ENCODE data around the gene SPHK2.
"Not testable (repeated sequence)": the region's sequence is repeated elsewhere in the genome, so short reads cannot be mapped to it uniquely, and the experiment has no call there.

SPHK2 gene

GRCh38 chr19:48660852-48661710 is 41.8 kb downstream of the SPHK2 start:
- FAIRE-seq: peak; percentile 99

GRCh38 chr19:48661711-48662090 is 42.4 kb downstream of the SPHK2 start:
- FAIRE-seq: no peak

GRCh38 chr19:48663667-48664066 is 44.4 kb downstream of the SPHK2 start:
- FAIRE-seq: no peak

GRCh38 chr19:48664476-48664875 is 45.2 kb downstream of the SPHK2 start:
- FAIRE-seq: no peak

- FAIRE-seq: no peak
Observed at GRCh38 chr19:48665786-48666185, 46.5 kb downstream of the SPHK2 start.

- no peak for FAIRE-seq
Observed at GRCh38 chr19:48668332-48668731, 49.0 kb downstream of the SPHK2 start.

GRCh38 chr19:48668761-48669160 is 49.5 kb downstream of the SPHK2 start:
- no peak for FAIRE-seq

GRCh38 chr19:48669903-48670668 is 50.8 kb downstream of the SPHK2 start:
- FAIRE-seq: no peak

- no peak for FAIRE-seq
Observed at GRCh38 chr19:48670699-48671445, 51.6 kb downstream of the SPHK2 start.

GRCh38 chr19:48671446-48671995 is 52.2 kb downstream of the SPHK2 start:
- no peak for FAIRE-seq

GRCh38 chr19:48672994-48673393 is 53.7 kb downstream of the SPHK2 start, which contains the start of gene NTN5:
Gene NTN5 (minus strand): TSS chr19:48673017. CDS start chr19:48670986, 2,031 bp downstream.
- FAIRE-seq: no peak

- no peak for FAIRE-seq
Observed at GRCh38 chr19:48673436-48674100, 54.3 kb downstream of the SPHK2 start.

GRCh38 chr19:48674216-48674809 is 55.0 kb downstream of the SPHK2 start:
- FAIRE-seq: no peak

GRCh38 chr19:48674921-48675824 is 55.9 kb downstream of the SPHK2 start:
- FAIRE-seq: peak; percentile 77

- no peak for FAIRE-seq
Observed at GRCh38 chr19:48676487-48676886, 57.2 kb downstream of the SPHK2 start.

- FAIRE-seq: no peak
Observed at GRCh38 chr19:48676887-48677286, 57.6 kb downstream of the SPHK2 start.

- FAIRE-seq: no peak
Observed at GRCh38 chr19:48678201-48678600, 58.9 kb downstream of the SPHK2 start.

- not testable (repeated sequence) for FAIRE-seq
Observed at GRCh38 chr19:48680006-48680405, 60.7 kb downstream of the SPHK2 start.

Data from TTC549 (cell line).